Fibroblast of skin of back (primary cell): ENCODE results near the gene SYT5. TPM values are rescaled to one million over a fixed set of nuclear protein-coding genes. Genes with fewer than 3 reads are reported as not detected.
"Not testable (repeated sequence)": the region's sequence is repeated elsewhere in the genome, so short reads cannot be mapped to it uniquely, and the experiment has no call there.

Experiments
- DNase-seq: peaks from one replicate; pipeline ENCODE4 v3.0.0-alpha.2; 2013
- polyA plus RNA-seq, 2 experiments: library from polyadenylated mRNA; unstranded; fragments of 120-200 nt; gene quantifications; one replicate each; pipeline ENCODE4 v1.2.1, GENCODE V29; 2013; ENCODE audit not compliant: insufficient read length in 2 of 2

The SYT5 gene
- 0.19 TPM for polyA plus RNA-seq (2013, experiment 1 of 2; ENCODE audit: insufficient read length)
- 0.23 TPM for polyA plus RNA-seq (2013, experiment 2 of 2; ENCODE audit: insufficient read length)

DNA sequence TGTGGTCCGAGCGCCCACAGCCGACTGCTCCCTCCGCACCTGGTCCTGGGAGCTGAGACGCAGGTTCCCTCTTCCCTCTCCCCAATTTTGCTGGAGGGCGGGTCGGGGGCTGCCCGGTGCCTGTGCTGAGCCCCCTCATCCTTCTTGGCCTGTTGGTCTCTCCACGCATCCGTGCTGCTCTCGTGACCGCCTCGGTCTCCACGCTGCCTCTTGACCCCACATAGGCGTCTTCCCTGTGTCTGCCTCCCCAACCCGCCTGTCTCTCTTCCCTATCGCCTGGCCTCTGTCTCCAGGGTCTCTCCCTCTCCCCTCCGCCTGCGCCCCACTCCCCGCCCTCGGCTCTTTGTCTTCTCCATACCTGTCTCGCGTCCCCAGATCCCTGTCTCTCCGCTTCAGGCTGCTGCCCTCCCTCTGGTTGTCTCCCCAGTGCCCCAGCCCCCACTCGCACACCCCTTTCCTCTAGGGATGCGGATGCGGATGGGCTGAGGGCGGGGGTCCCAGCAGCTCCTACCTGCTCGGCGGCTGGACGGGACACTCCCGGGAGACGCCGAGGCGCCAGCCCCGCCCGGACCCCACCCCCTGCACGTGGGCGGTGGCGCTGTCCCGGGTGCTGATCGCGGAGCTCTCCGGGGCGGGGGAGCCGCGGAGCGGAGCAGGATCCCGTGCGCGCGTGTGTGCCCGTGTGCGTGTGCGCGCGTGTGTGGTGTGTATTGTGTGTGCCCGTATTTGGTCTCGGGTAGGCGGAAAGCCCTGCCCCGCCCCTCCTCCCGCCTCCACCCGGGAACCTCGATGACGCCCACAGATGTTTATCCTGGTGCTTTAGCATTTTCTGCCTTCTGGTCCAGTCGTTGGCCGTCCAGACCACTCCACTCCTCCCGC is at the start of gene SYT5:
TSS of gene SYT5 (minus strand) at position 684 of the 879 bp plus-strand sequence. CDS start 1,248 bp downstream, outside the sequence.
- DNase-seq: peak; percentile 32

DNA sequence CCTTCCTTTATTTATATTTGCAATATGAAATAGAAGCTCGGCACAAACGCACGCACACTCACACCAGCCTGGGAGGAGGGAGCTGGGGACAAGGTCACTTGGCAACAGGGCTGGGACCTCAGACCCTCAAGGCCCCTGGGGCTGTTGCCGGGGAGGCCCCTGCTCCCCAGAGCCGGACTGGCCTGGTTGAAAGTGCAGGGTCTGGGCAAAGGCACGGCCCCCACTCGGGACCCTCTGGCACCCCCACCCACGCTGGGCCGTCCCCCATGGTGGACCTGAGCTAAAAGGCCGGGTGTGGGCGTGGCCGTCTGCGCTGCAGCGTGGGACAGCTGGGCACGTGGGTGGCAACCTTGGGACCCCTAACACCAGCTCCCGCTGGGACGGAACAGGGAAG is 49.7 kb upstream of the SYT5 start:
- no peak for DNase-seq

DNA sequence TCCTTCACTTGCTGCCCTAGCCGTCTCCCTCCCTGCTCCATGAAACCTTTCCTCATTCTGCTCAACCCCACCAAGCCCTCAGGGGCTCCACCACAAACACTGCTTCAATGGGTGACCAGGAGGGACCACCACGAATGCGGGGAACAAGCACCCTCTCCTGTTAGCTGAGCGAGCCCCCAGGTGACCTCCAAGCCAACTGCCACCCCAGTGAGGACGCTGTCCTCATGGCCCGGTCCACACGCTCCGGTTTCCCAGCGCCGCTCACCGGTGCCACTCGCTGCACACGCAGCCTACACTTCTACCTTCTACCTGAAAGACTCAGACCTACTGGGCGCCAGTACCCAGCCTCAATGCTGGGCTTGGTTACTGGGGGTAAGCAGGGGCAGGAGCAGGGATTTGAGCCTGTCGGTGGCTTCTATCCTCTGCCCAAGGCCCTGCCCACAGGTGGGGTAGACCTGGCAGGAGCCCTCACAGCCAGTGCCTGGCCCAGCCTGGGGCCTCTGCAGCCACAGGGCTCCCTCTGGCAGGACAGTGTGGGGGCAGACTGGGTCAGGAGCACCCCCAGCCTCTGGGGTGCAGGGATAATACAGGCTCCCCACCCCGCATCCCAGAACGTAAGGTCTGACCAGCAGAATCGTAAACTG is 49.2 kb upstream of the SYT5 start:
- DNase-seq: no peak

DNA sequence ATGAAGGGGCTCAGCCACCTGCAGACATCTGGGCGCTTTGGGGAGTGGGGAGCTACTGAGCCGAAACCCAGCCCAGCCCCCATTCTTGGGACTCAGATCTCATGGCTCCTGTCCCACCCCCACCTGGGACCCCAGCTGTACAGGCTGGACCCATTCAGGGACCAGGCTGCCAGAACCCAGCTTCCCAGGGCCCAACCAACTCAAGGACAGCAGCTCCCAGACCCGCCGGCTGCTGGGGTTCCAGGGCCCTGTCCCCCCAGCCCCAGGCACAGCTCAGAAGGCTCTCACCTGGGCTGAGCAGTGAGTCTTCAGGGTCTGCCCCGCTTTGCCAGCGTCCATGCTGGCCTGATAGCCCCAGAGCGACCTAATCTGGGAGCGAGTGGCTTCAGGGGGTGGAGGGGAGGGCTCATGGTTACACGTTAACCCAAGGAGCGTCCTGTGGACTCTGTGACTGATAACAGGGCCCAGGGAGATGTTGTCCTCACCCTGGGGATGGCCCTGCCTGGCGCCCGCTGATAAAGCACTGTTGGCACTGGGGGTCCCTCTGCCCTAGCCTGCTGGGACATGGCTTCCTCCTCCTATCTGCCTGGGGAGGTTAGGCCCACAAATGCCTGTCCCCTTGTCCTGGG is 48.4 kb upstream of the SYT5 start, which contains the start of gene TMEM86B:
TSS of gene TMEM86B (minus strand) at position 361 of the 629 bp plus-strand sequence. CDS start at position 339, 22 bp downstream.
- no peak for DNase-seq

DNA sequence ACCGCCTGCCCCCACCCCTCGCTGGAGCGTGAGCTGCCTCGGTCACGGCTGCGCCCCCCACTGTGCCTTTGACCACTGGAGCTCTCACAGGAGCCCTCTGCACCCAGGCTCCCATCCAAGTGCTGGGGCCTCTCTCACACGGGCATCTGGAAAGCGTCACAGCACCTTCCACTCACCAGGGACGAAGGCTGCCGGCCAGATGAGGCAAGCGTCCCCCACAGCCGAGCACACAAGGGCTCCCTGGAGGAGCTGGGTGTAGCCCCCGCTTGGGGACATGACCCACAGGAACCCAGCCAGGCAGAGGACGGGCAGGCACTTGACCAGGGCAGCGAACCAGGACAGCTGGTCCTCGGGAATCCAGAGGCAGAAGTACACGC is 47.9 kb upstream of the SYT5 start:
- DNase-seq: no peak

DNA sequence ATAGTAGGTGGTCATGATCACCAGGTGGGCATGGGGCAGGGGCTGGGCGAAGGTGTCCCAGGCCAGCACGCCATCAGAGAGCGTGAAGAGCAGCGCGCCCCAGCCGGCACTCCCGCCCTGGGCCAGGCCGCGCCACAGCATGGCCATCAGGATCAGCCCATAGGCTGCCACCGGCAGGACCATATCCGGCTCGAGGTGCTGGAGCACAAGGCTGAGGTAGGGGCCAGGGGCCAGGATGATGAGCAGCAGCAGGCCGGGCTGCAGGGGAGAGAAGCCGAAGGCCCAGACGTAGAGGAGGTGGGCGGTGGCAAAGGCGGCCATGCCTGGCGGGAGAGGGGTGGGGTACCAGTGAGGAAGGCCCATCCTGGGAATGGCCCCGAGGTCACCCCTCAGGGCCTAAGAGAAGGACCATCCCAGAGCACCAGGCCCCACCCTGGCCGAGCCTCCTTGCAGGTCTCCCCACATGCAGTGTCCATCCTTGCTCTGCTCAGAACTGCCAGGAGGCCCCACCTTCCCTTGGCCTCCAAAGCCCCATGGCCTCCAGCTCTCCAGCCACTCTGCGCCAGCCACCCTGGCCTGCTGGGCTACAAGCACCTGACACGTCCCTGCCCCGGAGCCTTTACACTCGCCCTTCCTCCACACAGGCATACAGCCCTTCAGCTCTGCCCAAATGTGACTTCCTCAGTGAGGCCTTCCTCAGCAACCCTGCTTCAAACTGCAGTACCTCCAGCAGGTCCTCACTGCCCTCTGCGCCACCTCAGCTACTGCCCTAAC is 47.3 kb upstream of the SYT5 start:
- DNase-seq: no peak

DNA sequence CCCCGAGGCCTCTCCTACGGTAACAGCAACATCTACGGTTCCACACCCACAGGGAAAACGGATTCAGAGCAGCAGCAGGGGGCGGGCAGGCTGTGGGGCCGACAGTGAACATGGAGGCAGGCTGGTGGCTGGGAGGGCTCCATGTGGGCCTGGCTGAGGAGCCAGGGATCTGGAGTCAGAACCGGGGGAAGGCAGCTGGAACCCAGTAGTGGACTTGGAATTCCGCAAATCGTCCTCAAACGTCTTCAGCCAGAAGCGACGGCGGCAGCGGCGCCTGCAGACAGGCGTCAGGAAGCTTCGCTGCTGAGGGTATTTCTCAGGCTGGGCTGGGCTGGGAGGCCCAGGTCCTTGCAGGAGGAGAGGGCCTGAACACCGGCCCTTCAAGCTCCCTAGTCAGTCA is 46.7 kb upstream of the SYT5 start:
- DNase-seq: no peak

DNA sequence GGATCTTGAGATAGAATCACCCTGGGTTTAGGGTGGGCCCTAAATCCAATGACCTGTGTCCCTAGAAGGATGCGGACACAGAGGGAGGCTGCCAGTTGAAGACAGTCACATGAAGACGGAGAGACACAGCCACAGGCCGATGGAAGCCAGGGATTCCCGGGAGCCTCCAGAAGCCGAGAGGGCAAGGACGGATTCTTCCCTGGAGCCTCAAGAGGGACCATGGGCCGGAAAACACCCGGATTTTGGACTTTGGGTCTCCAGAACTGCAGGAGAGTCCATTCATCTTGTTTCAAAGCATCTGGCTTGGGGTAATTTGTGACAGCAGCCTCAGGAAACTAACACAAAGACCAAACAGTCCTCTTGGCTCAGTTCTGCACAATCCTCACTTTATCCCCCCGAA is 46.2 kb upstream of the SYT5 start:
- DNase-seq: no peak

DNA sequence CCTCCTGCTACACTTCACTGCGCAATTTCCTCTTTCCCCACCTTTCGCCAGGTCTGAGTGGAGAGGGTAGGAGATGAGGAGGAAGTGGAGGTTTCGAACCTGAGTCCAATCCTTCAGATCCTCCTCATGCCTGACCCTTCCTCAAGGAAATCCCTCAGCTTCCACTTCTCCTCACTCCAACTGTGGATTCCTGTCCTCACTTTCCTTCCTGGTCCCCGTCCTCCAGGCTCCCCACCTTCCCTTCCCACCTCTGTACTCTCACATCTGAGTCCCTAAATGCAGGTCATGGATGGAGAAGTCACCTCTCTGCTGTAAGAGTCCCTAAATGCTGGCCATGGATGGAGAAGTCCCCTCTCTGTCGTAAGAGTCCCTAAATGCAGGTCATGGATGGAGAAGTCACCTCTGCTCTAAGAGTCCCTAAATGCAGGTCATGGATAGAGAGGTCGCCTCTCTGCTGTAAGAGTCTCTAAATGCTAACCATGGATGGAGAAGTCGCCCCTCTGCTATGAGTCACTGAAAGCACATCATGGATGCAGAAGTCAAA is 45.4 kb upstream of the SYT5 start:
- DNase-seq: no peak

DNA sequence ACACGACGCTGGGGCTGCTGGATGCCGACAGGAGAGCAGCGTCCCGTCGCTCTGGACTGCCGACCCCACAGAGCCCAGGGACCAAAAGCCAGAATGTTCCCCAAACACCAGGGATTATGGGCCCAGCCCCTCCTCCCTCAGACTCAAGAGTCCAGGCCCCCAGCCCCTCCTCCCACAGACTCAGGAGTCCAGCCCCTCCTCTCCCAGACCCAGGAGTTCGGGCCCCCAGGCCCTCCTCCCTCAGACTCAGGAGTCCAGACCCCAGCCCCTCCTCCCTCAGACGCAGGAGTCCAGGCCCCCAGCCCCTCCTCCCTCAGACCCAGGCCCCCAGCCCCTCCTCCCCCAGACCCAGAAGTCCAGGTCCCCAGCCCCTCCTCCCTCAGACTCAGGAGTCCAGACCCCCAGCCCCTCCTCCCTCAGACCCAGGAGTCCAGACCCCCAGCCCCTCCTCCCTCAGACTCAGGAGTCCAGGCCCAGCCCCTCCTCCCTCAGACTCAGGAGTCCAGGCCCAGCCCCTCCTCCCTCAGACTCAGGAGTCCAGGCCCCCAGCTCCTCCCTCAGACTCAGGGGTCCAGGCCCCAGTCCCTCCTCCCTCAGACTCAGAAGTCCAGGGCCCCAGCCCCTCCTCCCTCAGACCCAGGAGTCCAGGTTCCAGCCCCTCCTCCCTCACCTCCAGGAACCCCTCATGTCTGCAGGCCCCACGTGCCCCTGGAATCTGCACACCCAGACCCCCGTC is 44.8 kb upstream of the SYT5 start:
- not testable (repeated sequence) for DNase-seq

DNA sequence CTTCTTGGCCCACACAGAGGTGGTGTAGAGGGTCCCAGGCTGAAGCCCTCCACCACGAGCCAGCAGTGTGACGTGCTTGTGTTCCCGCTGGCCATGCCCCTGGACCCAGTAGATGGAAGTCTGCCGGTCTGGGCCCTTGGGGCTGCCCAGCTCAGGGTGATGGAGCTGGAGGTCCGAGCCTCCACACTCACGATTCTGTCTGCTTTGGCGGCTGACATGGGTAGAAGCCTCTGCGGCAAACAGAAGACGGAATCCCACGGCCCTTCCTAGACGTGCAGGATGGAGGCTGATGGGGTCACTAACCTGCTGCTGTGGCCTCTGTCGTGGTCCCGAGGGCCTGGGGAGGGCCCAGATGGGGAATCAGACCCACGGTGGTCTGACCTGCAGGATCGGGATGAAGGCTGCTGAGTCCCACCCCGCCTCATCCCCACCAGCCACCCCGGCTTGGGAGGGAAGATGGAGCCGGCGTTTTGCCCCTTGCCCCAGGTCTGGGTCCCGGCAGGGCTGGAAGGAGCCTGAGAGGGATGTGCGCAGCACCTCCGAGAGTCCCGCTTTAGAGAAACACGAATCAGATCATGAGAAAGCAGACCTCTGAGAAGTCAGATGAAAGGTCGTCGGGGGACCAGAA is 44.1 kb upstream of the SYT5 start:
- no peak for DNase-seq

DNA sequence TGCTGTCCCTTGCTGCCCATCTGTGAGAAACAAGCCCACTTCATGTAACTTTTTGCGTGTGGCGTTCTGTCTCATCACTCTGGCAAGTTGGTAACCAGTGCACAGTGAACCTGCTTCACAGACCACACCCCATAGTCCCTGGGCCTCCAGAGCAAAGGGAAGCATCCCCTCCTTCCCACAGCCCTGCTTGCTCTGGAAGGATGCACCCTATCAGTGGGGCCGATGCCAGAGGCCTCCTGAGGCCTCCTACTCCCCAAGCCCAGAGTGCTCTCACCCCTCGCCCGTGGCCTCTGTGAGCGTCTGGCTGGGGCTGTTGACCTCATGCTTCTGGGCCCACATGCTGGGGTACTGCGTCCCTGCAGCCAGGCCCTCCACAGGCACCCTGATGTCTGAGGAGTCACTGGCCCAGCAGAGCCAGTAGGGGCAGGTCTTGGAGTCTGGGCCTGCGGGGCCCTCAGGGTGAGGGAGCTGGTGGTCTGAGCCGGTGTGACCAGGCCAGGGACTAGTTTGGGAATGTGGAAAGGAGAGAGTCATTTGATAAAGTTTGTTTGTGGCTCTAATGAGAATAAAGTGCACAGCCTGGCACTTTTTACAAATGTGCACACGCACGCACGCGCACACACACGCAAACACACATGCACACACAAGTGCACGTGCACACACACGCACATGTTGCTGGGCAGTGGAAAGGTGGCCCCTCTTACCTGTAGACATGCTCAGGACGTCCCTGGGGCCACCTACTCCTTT is 43.4 kb upstream of the SYT5 start:
- no peak for DNase-seq

DNA sequence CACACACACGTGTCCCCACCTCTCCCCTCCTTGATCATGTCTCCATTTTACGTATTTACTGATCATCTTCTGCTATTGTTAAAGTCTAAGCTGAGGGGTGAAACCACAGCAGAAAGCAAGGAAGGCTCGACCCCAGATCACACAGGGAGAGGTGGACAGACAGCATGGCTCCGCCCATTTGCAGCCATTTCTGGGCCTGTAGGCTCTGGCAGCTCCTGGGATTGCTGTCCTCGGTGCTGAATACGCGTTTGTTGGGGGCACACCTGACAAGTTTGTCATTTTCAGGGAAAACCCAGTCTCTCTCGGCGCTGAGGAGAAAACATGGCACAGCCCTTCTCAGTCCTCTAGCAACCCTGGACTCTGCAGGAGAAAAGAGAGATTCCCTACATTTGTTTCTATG is 40.4 kb upstream of the SYT5 start:
- DNase-seq: no peak

DNA sequence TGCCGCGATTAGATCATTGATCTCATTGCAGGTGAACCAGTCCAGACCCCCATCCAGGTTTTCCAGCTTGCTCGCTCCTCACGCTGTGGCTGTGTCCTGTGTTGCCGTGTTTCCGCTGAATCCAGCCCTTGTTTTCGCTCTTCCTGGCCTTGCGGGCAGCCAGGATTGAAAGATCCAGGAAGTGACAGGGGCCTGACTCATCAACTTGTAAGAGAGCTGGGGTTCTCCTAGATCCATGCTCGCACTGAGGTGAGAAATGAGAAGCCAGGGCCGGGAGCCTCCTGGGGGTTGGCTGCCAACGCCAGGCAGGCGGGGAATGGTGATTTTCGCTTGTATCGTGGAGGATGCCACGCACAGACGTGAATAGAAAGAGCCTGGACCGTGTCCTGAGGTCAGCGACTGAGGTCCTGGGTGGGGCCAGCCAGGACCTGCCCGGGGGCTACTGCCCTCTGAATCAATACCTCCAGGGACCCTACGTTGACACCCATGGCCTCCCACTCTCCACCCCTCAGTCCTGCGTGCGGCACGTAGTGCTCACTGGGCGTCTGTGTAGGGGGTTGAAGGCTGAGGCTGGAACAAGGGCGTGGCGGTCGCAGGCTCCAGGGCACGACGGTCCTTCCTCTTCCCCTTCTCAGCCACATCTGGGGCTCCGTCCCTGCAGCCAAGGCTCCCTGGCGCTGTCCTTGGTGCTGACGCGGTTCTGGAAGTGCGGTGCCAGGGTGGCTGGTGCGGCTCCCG is 36.5 kb upstream of the SYT5 start:
- peak; percentile 100 for DNase-seq

DNA sequence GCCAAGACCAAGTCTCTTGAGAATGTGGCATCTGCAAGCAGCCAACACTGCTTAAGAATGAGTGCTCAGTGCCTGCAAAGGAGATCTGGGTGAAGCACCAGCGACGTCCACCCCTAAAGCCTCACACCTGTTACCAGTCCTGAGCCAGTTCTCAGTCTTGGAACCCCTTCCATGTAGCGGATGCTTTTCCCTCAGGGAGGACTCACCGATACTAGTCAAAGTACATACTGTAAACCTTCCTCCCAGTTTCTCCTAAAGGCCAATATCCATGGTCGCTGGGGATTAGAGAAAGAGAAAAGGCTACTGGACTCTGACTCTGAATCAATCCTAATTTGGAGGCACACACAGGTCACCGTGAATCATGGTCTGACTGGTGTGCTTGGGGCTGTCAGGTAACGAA is 33.5 kb upstream of the SYT5 start:
- no peak for DNase-seq

DNA sequence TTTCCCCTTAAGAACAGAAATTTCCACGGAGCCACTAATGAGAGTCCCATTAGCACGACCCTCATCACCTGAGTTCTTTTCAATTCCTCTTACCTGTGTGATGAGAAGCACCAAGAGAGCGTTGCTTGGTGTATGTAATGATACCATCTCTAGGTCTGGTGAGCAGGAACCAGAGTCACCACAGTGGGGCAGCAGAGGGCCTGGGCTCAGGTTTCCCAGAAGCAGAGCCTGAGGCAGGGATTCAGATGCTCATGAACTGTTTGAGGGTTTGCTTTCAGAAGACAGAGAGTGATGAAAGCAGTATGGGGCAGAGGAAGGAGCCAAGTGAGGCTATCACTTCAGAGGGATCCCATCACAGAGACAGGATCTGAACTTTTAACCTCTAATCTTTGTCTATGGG is 32.4 kb upstream of the SYT5 start:
- no peak for DNase-seq

DNA sequence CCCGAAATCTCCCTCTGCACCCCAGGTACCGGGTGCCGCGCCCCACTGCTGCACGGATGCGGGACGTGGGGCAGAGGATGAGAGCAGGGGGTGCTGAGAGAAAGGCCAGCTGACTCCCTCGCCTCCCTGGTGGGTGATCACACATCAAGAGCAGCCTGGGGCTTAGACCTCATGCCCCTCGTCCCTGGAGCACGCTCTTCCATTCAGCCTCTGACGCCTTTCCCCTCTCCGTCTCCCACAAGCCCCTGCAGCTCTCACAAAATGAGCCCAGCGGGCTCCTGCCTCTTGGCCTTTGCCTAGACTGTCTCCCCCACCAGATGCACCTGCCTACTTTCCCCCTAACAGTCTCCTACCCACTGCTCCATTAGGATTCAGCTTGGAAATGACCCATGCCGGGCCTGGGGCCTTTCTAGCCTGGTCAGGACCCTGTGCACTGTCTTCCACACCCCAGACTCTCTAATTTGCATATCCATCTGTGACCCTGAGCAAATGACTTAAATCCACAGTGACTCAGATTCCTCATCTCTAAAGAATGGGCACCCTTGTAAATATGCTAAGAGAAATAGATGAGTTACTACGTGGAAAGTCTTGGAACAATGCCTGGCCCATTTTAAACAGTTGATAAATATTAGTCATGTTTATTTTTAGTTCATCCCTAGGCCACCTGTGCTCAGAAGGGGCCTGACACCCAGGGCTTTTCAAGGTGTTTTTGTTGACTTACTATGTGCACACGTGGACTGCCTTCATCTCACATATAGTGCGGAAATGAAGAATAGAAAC is 29.8 kb upstream of the SYT5 start:
- peak; percentile 96 for DNase-seq

DNA sequence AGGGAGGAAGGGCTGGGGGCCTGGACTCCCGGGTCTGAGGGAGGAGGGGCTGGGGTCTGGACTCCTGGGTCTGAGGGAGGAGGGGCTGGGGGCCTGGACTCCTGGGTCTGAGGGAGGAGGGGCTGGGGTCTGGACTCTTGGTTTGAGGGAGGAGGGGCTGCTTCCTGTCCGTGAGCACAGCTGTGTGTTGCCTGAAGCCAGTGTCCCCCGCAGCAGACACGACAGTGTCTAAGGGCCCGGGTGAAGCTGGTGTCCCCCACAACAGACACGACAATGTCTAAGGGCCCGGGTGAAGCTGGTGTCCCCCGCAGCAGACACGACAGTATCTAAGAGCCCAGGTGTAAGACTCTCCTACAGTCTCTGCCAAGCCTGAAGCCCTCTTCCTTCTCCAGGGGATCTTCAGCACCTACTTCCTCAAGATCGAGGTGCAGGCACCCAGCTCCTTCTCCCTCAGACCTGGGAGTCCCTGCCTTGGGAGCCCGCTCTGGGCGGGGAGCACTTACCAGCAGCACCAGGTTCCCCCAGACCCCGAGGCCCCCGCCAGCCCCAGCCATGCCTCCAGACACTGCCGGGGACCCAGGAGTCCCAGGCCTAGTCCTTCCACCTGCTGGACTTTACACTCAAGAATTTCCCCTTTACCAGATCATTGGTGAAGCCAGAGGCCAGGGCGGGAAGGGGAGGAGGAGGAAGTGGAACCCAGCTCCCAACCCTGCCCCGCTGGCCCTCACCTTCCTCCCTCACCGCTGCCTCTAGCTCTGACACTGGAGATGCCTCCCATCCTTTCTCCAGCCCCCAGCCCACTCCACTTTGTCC is 29.0 kb upstream of the SYT5 start, which contains the start of gene PTPRH:
TSS of gene PTPRH (minus strand) at position 622 of the 813 bp plus-strand sequence. CDS start at position 554, 68 bp downstream.
- DNase-seq: no peak
